IPS-NIHi7 (cell line): Measurements from ENCODE around the gene ARPC5.

Experiments used
- DNase-seq: peaks from one replicate; pipeline ENCODE4 v3.0.0; 2012; ENCODE audit warnings: mixed read lengths; ENCODE audit errors: extremely low spot score

Gene ARPC5

GRCh38 chr1:183611021-183611420 is 24.6 kb downstream of the ARPC5 start:
- no peak for DNase-seq

GRCh38 chr1:183609759-183610452 is 25.7 kb downstream of the ARPC5 start:
- no peak for DNase-seq

GRCh38 chr1:183609313-183609712 is 26.3 kb downstream of the ARPC5 start:
- DNase-seq: no peak

GRCh38 chr1:183607322-183607980 is 28.1 kb downstream of the ARPC5 start:
- DNase-seq: no peak

GRCh38 chr1:183605904-183606303 is 29.7 kb downstream of the ARPC5 start:
- no peak for DNase-seq

GRCh38 chr1:183604815-183605214 is 30.8 kb downstream of the ARPC5 start:
- no peak for DNase-seq

- DNase-seq: no peak
Observed at GRCh38 chr1:183604038-183604808, 31.4 kb downstream of the ARPC5 start.

GRCh38 chr1:183602510-183602909 is 33.1 kb downstream of the ARPC5 start:
- DNase-seq: no peak

- no peak for DNase-seq
Observed at GRCh38 chr1:183600634-183601033, 34.9 kb downstream of the ARPC5 start.

- DNase-seq: no peak
Observed at GRCh38 chr1:183600136-183600535, 35.4 kb downstream of the ARPC5 start.

GRCh38 chr1:183598386-183598785 is 37.2 kb downstream of the ARPC5 start:
- no peak for DNase-seq

GRCh38 chr1:183597656-183598347 is 37.8 kb downstream of the ARPC5 start:
- DNase-seq: no peak

- no peak for DNase-seq
Observed at GRCh38 chr1:183596500-183596899, 39.1 kb downstream of the ARPC5 start.

- no peak for DNase-seq
Observed at GRCh38 chr1:183595537-183595936, 40.0 kb downstream of the ARPC5 start.

GRCh38 chr1:183593356-183593755 is 42.2 kb downstream of the ARPC5 start:
- no peak for DNase-seq

GRCh38 chr1:183592733-183593132 is 42.9 kb downstream of the ARPC5 start:
- DNase-seq: no peak

GRCh38 chr1:183590244-183591191 is 45.1 kb downstream of the ARPC5 start, which contains the start of gene NCF2:
TSS of gene NCF2 (minus strand) at chr1:183590459. CDS start at chr1:183590329, 130 bp downstream.
- no peak for DNase-seq

- no peak for DNase-seq
Observed at GRCh38 chr1:183589874-183590243, 45.7 kb downstream of the ARPC5 start.

- DNase-seq: no peak
Observed at GRCh38 chr1:183589384-183589783, 46.2 kb downstream of the ARPC5 start.

- no peak for DNase-seq
Observed at GRCh38 chr1:183588827-183589226, 46.8 kb downstream of the ARPC5 start.

- DNase-seq: no peak
Observed at GRCh38 chr1:183586926-183587325, 48.7 kb downstream of the ARPC5 start.
